ENCODE results near the gene NAALADL2. TPM values are rescaled to one million over a fixed set of nuclear protein-coding genes. Genes with fewer than 3 reads are reported as not detected.
A peak's percentile ranks its signal among the peaks of the same experiment; 100 is the strongest.
"Not testable (repeated sequence)": the region's sequence is repeated elsewhere in the genome, so short reads cannot be mapped to it uniquely, and the experiment has no call there.

The NAALADL2 gene
- total RNA-seq, 2 donors from 2014 or later, result 0.35 TPM; not detected in 1

DNA sequence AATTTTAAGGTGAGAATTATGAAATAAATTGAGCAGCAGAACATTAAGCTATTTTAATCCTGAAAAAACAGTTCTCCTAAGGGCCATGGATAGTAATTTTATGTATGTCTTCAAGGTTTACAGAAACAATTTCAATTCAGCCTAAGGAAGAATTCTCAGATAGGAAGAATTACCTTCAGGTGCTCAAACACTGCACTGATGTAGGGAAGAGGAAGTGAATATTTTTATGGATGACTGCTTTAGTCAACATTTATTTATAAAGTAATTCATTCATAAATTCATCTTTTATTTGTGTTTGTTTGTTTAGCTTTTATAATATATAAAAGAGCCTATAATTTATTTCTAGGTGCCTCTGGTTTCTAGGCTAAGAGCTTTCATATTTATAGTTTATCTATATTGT is 620.7 kb downstream of the NAALADL2 start:
- no peak for DNase-seq (ENCODE audit: low spot score in 2 of 2)
- no peaks in the 10 kb centered on the region for H3K36me3 Mint-ChIP-seq
- H3K9me3 Mint-ChIP-seq, result peaks cover 0 to 4% of the 10 kb centered on the region in 2 donors
- no peak overlapping the region for H3K27ac Mint-ChIP-seq
- no peak for ATAC-seq

DNA sequence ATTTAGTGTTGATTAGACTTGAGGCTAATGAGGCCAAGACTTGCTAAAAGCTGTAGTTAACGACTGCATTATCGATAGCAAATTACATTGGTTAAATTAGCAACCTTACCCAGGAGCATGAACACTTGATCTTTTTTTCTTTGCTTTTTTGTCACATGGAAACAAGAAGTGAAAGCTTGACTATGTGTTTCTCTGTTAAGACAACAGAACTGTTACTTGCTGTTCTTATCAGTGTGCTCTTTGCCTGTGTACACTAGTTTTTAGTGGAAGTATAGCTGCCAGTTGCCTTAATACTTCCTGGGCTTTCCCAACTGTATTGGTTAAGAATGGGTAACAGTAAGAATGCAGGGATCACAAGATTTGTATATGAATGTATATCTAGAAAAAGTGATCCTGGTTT is 625.5 kb downstream of the NAALADL2 start:
- ATAC-seq (no peak), DNase-seq (ENCODE audit: low spot score in 2 of 2) (no peak)
- Mint-ChIP-seq H3K27ac (no peak overlapping the region), H3K36me3 (no peaks in the 10 kb centered on the region), H3K9me3 (peaks cover 0 to 6% of the 10 kb centered on the region in 2 donors)

DNA sequence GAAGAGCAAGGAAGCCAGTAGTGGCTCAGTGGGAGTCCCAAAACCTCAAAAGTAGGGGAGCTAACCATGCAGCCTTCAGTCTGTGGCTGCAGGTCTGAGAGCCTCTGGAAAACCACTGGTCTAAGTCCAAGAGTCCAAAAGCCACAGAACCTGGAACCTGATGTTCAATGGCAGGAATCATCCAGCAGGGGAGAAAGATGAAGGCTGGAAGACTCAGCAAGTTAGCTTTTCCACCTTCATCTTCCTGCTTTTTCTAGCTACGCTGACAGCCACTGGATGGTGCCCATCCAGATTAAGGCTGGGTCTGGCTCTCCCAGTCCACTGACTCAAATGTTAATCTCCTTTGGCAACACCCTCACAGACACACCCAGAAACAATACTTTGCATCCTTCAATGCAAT is 626.3 kb downstream of the NAALADL2 start:
- ATAC-seq, result no peak
- Mint-ChIP-seq H3K9me3 (peaks cover 0 to 6% of the 10 kb centered on the region in 2 donors), H3K27ac (no peak overlapping the region), H3K36me3 (no peaks in the 10 kb centered on the region)
- no peak for DNase-seq (ENCODE audit: low spot score in 2 of 2)

DNA sequence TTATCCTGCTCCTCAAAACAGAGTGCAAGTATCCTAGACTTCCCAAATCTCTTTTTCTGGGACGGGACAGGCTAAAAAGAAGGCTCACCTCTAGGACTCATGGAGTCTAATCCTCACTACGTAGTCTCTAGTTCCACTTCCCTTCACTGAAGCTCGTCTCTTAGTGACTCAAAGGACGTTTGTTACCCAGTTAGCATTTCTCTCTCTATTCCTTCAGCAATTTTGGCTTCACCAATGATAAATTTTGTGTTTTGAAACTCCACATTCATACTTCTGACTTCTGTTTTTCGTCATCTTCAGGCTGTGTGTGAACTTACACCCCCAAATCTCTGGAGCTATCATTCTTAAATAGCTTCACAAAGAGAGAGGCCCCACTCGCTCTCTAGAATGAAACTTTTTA is 627.1 kb downstream of the NAALADL2 start:
- H3K36me3 Mint-ChIP-seq, result no peaks in the 10 kb centered on the region
- ATAC-seq (no peak), DNase-seq (ENCODE audit: low spot score in 2 of 2) (no peak)
- H3K9me3 Mint-ChIP-seq, result peaks cover 0 to 6% of the 10 kb centered on the region in 2 donors
- H3K27ac Mint-ChIP-seq, result no peak overlapping the region

DNA sequence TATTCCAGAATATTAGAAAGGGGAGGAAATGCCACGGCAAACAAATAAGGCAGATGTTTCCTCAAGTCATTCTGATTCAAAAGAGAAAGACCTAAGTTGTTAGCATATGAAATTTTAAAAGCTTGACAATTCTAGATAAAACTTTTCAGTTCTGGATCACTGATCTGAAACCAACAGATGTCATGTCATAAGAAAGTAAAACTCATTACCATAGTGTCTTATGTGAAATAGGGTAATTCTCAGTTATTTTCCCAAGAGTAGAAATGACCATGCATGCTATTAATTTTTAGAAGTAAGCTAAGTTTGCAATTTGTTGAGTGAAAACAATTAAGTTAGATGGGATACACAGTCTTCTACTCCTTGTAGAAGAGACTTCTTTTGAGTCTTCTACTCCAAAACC is 630.3 kb downstream of the NAALADL2 start:
- H3K36me3 Mint-ChIP-seq, result no peaks in the 10 kb centered on the region
- ATAC-seq (no peak), DNase-seq (ENCODE audit: low spot score in 2 of 2) (no peak)
- H3K27ac Mint-ChIP-seq, result no peak overlapping the region
- H3K9me3 Mint-ChIP-seq, result peaks cover 0 to 6% of the 10 kb centered on the region in 2 donors

DNA sequence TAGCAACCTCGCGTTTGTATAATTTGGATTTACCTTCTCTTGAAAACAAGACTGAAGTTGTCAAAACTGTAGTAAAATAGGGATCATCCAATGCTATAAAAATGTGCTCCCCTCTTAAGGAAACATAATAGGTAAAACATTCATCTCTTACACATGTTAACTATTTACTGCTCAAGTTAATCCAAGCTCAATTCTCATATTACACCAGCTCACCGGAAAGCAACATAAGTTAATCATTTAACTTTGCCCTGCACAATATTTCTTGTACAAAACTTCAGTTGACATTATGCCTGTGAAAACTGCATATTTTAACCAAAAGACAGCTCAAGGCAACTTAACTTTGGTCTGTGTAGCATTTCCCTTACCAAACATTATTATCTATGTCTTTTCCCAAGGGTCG is 634.2 kb downstream of the NAALADL2 start:
- peaks cover 0 to 10% of the 10 kb centered on the region in 2 donors for H3K9me3 Mint-ChIP-seq
- ATAC-seq, result no peak
- H3K36me3 Mint-ChIP-seq, result no peaks in the 10 kb centered on the region
- DNase-seq (ENCODE audit: low spot score in 2 of 2), result no peak
- no peak overlapping the region for H3K27ac Mint-ChIP-seq

DNA sequence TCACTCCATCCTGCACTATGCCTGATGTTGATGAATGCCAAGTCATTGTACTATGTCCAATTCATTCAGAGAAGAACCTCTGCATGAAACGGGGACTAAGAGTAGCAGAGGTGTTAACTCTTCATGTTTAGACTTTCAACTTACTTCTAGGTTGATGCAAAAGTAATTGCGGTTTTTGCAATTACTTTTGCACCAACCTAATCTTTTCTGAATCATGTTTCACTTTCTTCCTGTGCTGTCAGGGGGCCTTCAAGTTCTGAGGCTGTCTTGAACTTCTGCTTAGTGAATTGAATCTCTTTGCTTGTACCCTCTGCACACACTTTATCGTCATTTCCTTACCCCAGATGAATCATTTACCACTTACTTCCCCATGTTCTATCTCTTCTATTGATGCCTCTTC is 636.2 kb downstream of the NAALADL2 start:
- no peak overlapping the region for H3K27ac Mint-ChIP-seq
- H3K36me3 Mint-ChIP-seq, result no peaks in the 10 kb centered on the region
- peaks cover 0 to 10% of the 10 kb centered on the region in 2 donors for H3K9me3 Mint-ChIP-seq
- peak in 1 of 2 donors; percentile 86 for ATAC-seq
- no peak for DNase-seq (ENCODE audit: low spot score in 2 of 2)

DNA sequence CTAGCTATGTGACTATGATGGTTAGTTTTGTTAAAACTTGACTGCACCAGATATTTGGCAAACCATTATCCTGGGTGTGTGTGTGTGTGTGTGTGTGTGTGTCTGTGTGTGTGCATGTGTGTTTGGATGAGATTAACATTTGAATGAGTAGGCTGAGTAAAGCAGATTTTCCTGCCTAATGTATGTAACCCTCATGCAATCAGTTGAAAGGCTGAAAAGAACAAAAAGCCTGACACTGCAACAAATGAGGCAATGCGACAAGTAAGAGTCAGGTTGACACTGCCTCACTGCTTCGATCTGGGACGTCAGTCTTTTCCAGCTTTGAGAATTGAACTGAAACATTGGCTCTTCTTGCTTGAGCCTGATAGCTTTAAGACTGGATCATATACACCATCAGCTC is 643.0 kb downstream of the NAALADL2 start:
- Mint-ChIP-seq H3K9me3 (peaks cover 8 to 21% of the 10 kb centered on the region in 2 donors), H3K36me3 (no peaks in the 10 kb centered on the region), H3K27ac (no peak overlapping the region)
- ATAC-seq (no peak), DNase-seq (ENCODE audit: low spot score in 2 of 2) (no peak)

DNA sequence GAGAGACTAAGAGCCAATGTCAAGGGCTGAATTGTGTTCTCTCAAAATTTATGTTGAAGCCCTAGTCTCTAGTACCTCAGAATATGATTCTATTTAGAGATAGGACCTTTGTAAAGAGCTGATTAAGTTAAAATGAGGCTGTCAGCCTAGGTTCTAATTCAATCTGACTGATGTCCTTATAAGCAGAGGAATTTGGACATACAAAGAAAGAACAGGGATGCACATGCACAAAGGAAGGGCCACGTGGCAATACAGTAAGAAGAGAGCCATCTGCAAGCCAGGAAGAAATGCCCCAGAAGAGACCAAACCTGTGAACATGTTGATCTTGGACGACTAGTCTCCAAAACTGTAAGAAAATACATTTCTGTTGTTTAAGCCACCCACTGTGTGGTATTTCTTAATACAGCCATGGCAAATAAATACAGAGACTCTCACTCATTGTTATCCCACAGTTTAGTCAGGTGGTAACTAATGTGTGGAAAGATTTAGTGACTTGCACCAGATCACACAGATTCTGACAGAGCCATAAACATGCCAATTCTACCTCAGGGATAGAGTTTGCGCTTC is 652.2 kb downstream of the NAALADL2 start:
- DNase-seq (ENCODE audit: low spot score in 2 of 2) (no peak), ATAC-seq (no peak)
- Mint-ChIP-seq H3K9me3 (peaks cover 8 to 13% of the 10 kb centered on the region in 2 donors), H3K36me3 (peaks cover 0 to 4% of the 10 kb centered on the region in 2 donors), H3K27ac (no peak overlapping the region)

DNA sequence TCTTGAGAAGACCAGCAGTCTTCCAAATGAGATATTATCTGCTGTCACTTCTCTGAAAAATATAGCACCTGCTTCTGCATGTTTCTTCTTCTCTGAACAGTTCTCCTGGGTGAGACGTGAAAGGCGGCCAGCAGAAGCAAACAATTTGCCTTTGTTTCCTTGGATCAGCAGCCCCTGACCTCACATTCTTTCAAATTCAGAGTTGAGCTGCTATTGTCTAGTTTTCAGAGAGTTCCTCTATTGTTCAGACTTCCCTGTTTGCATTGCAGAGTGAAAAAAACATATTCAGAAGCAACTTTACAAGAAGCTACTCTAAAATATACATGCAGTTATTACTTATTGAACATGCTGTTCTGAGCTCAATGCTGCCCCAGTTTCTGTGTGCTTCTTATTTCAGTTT is 653.6 kb downstream of the NAALADL2 start:
- Mint-ChIP-seq H3K27ac (no peak overlapping the region), H3K36me3 (peaks cover 0 to 3% of the 10 kb centered on the region in 2 donors), H3K9me3 (peaks cover 7 to 11% of the 10 kb centered on the region in 2 donors)
- no peak for ATAC-seq
- DNase-seq (ENCODE audit: low spot score in 2 of 2), result no peak

DNA sequence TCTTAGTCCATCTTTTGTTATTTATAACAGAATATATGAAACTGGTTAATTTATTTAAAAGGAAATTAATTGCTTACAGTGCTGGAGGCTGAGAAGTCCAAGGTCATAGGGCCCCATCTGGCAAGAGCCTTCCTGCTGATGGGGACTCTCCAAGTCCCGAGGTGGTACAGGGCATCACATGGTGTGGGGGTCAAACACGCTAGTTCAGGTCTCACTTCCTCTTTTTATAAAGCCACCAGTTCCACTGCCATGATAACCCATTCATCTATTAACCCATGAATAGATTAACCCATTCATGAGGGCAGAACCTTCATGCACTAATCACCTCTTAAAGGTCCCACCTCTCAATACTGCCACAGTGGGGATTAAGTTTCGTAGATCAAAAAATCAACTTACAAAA is 659.3 kb downstream of the NAALADL2 start:
- Mint-ChIP-seq H3K36me3 (no peaks in the 10 kb centered on the region), H3K9me3 (peaks cover 0 to 3% of the 10 kb centered on the region in 2 donors), H3K27ac (no peak overlapping the region)
- no peak for ATAC-seq
- DNase-seq (ENCODE audit: low spot score in 2 of 2), result no peak

DNA sequence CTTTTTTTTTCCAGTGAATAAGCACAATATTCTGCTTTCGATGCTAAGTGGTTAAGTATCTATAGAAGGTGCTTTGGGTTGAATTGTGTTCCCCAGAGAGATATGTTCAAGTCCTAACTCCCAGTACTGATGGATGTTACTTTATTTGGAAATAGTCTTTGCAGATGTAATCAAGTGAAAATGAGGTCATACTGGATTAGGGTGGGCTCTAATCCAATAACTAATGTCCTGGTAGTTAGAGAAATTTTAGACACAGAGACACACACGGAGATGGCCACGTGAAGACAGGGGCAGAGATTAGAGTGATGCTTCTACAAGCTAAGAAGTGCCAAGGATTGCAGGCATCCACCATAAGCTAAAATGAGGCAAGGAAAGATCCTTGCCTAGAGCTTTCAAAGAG is 662.3 kb downstream of the NAALADL2 start:
- Mint-ChIP-seq H3K27ac (no peak overlapping the region), H3K9me3 (peaks cover 0 to 3% of the 10 kb centered on the region in 2 donors), H3K36me3 (no peaks in the 10 kb centered on the region)
- no peak for ATAC-seq
- no peak for DNase-seq (ENCODE audit: low spot score in 2 of 2)

DNA sequence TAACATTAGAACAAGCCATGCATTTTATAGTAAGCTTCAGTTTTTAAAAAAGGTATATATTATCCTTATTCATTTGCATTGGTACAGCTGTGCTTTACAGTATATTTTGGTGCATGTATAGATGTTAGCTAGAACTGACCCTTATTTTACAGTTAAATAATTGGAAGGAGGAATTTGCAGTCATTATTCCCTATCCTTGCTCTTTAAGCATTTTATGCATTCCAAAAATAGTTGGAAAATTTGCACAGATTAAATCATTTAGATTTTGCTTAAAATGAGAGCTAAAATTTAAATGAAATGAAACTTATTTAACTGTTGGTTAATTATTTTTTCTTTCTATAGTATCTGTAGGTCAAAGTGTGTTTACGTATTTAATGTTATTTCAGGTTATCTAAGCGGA is 667.1 kb downstream of the NAALADL2 start:
- DNase-seq (ENCODE audit: low spot score in 2 of 2) (no peak), ATAC-seq (no peak)
- no peaks in the 10 kb centered on the region for H3K36me3 Mint-ChIP-seq
- H3K27ac Mint-ChIP-seq, result no peak overlapping the region
- H3K9me3 Mint-ChIP-seq, result no peaks in the 10 kb centered on the region

DNA sequence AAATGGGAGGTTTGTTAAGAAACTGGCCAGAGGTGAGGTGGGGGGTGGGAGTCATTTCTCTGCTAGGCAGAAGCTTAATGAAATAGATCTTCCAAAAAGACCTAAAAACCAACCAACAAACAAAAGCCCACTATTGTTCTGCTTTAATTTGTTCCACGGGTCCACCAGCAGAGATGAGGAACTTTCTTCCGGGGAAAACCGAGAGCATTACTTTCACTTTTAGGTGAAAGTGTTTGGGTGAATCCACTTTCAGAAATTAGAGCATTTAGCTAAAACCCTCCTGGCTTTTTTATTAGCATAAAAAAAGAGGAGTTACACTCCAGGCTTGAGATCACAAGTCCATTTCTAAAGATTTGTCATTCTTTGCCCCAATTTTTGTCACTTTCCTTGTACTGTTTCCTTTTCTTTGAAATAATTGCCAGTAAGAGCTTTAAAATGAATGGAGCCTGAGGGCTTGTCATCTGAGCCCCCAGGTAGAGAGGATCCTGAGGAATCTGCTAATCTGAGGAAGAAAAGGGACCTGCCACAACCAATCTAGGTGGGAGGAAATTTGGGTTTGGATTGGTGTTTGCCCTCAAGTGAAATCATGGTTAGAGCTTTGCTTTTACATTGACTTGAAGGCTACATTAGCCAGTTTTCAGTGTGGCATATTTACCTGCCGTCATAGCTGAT is 667.6 kb downstream of the NAALADL2 start:
- Mint-ChIP-seq H3K36me3 (no peaks in the 10 kb centered on the region), H3K27ac (no peak overlapping the region), H3K9me3 (no peaks in the 10 kb centered on the region)
- DNase-seq (ENCODE audit: low spot score in 2 of 2), result no peak
- no peak for ATAC-seq

DNA sequence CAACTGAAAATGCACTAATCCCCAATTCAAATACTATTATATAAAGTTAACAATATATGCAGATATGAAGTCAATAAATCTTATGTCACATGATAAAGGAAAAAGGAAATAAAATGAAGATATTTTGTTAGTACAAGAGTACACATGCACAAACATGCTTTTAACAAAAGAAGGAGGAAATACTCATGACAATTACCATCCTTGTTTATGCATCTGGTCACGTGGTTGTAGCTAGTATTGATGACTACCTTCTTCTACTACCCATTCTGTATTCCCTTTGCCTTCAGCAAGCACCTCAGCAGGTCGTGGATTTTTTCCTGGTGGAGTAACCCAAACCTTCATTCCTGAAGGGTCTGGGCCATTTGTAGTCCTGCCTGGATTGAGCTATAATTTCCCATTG is 669.6 kb downstream of the NAALADL2 start:
- H3K9me3 Mint-ChIP-seq; H3K27ac Mint-ChIP-seq; DNase-seq (ENCODE audit: low spot score in 2 of 2); H3K36me3 Mint-ChIP-seq; ATAC-seq: not testable (repeated sequence)

DNA sequence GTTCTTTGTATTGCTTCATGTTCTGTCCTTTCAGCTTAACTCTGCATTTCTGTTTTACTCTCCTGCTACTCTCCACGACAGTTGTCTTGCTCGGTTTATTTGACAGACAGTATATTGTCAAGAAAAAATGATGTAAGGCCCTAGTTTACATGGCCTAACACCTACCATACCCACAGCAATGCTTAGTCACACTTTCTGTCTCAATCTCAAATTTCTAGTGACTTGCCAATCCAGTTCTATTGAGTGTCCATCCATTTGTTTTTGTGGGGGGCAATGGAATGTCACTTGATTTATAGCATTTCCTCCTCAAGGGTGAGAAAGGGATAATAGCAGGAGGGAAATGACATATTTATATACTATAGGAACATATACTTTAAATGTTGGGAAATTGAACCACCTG is 676.2 kb downstream of the NAALADL2 start:
- Mint-ChIP-seq H3K27ac (no peak overlapping the region), H3K36me3 (no peaks in the 10 kb centered on the region), H3K9me3 (peaks cover 10 to 17% of the 10 kb centered on the region in 2 donors)
- ATAC-seq, result no peak
- DNase-seq (ENCODE audit: low spot score in 2 of 2), result no peak

DNA sequence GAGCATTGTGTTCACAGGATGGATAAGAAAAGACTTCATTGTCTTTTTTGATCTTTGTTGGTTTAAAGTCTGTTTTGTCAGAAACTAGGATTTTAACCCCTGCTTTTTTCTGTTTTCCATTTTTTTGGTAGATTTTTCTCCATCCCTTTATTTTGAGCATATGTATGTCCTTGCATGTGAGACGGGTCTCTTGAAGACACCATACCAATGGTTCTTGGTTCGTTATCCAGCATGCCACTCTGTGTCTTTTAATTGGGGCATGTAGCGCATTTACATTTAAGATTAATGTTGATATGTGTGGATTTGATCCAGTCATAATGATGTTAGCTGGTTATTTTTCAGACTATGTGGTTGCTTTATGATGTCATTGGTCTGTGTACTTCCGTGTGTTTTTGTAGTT is 687.0 kb downstream of the NAALADL2 start:
- Mint-ChIP-seq H3K9me3 (peaks cover 16 to 27% of the 10 kb centered on the region in 2 donors), H3K27ac (no peak overlapping the region), H3K36me3 (no peaks in the 10 kb centered on the region)
- no peak for ATAC-seq
- no peak for DNase-seq (ENCODE audit: low spot score in 2 of 2)

DNA sequence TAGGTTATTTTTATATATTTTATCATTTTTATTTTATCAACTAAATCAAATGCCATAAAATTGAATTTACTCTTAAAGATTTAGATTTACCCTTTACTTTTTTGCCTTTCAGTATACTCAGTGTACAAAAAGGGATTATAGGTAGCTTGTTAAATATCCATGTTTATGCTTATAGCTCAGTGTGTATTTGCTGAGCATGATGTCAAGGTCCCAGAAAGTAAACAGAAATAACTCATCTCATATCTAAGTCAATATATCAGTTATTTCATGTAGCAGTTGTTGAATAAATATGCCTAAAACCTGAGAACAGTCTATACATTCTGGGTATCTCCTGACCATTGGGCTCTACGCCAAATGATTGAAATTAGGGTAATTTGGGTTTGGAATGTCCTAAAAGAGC is 693.8 kb downstream of the NAALADL2 start:
- Mint-ChIP-seq H3K9me3 (peaks cover 7 to 12% of the 10 kb centered on the region in 2 donors), H3K27ac (no peak overlapping the region), H3K36me3 (no peaks in the 10 kb centered on the region)
- ATAC-seq, result no peak
- no peak for DNase-seq (ENCODE audit: low spot score in 2 of 2)
